Limb (tissue), 2 donors: ENCODE data around the gene MAPK7.

ENCODE experiments used
- DNase-seq, 2 donors: peaks; one replicate each; pipeline ENCODE4 v3.0.0-alpha.2; 2016; ENCODE audit errors: extremely low spot score in 2 of 2

The MAPK7 gene

DNA sequence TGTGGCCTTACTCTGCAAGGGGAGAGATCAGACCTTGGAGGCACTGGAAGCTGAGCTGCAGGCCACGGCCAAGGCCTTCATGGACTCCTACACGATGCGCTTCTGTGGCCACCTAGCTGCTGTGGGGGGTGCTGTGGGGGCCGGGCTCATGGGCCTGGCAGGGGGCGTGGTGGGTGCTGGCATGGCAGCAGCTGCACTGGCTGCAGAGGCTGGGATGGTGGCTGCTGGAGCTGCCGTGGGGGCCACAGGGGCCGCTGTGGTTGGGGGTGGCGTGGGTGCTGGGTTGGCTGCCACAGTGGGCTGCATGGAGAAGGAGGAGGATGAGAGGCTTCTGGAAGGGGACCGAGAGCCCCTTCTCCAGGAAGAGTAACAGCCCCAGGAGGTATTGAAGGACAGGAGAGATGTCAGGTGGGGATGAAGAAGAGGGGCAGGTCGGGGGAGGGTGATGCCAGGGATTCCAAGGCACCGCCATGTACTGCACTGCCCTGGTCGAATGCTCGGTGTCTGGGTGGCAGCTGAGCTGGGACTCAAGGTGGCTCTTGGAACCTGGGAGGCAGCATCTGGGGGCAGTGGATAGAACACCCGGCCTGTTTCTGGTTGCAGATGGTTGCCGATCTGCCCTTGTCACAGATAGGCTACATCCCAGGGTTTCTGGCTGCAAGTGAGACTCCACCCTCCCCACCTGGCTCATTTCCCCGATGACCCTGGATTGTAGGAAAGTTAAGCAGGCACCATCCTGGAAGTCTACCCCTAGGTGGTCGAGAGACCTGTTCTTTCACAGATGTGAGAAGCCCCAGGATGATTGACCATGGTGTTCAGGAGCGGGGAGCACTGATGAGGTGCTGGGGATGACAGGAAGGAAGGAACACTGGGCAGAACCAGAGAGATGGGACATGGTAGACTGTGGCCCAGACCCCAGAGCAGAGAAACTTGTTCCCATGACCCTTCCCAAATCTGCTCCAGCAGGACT is 37.8 kb downstream of the MAPK7 start:
- no peak for DNase-seq

DNA sequence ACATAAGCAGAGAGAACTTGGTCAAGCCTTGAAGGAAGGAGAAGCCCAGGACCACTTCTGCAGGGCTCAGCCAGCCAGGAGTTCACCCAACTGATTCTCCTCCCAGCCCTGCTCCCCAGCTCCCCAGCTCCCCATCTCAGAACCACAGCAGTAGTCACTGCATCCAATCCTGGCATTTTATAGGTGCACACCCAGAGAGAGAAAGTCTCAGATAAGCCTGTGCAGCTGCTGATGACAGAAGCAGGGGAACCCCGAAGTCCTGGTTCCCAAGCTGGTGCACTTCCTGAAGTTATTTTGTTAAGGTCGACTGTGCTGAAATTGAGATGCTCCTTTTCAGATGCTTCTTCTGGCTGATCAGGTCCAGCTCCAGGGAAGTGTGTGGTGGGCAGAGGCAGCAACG is 39.3 kb downstream of the MAPK7 start:
- no peak for DNase-seq

GRCh38 chr17:19418251-19418992 is 40.1 kb downstream of the MAPK7 start:
- DNase-seq, result no peak

DNA sequence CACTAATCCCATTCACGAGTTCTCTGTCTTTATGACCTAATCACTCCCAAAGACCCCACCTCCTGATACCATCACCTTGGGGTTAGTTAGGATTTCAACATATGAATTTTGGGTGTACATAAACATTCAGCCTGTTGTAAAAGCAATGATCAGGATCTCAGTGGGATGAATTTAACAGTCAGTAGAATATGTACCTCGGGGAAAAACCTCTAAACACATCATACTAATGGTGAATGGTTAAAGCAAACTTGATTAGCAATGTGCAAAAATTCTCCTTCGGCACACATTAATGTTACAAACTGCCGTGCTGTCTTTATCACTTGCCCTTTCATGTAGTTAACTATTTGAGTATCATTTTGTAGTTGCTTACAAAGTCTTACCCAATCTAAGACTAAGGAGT is 42.9 kb downstream of the MAPK7 start:
- no peak for DNase-seq

- no peak for DNase-seq
These were observed 43.6 kb downstream of the MAPK7 start for GRCh38 chr17:19421926-19422325.

DNA sequence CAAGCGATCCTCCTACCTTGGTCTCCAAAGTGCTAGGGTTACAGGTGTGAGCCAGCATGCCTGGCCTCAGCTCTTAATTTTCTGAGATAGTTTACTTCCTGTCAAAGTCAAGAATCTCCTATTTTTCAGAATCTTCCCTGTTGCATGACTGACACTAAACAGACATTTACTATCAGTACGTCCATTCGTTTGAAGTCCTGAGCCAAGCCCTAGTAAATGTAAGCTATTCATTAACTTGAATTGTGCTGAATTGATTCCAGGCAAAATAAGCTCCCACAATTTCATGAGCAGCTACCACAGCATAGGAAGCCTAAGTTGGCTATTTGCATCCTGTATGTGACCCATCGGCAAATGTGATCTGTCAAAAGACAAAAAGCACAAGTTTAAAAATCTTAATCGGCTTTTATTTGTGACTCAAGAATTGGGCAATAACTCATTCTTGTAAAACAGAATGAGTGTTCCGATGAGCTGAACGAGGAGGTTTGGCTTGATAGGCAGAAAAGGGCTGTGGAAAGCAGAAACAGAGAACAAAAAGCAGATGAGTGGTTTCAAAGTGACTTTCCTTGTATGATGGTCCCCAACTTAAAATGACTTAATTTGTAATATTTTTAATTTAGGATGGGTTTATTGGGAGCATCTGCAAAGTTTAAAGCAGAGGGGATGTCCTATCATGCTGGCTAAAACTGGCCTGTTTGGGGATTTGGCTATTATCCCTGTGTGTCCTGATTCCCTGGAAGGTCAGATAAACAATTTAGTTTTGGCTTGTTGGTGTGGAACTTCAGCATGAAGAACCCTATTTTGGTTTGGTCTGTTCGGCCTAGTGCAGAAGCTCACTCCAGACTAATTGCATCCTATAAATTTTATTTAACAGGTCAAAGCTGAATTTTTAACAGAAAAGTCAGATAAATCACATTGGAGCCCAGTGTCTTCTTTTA is 46.9 kb downstream of the MAPK7 start:
- no peak for DNase-seq

- DNase-seq, result no peak
These were observed 48.3 kb downstream of the MAPK7 start for GRCh38 chr17:19426631-19427030.

GRCh38 chr17:19431691-19432090 is 53.4 kb downstream of the MAPK7 start:
- no peak for DNase-seq
